Uterus (tissue), 2 donors: Measurements from ENCODE around the gene SLC44A1.

Source experiments
- POLR2A ChIP-seq, 2 donors: fragments of 450-650 bp; IDR thresholded peaks; one replicate each; pipeline ENCODE4 v1.6.1; 2016; ENCODE audit warnings: antibody characterized with exemption in 2 of 2, mild to moderate bottlenecking in 1 of 2, moderate library complexity in 1 of 2
- TF ChIP-seq, protein P1 (sequence below), 4 experiments: fragments of 200-600 bp in 2 of 4; fragments of 450-650 bp in 2 of 4; sonication (generic) in 2 of 4; IDR thresholded peaks; one replicate each; pipeline ENCODE4 v1.5.1; 2016 to 2019; ENCODE audit warnings: antibody characterized with exemption in 4 of 4, mild to moderate bottlenecking in 2 of 4, moderate library complexity in 1 of 4

DNA sequence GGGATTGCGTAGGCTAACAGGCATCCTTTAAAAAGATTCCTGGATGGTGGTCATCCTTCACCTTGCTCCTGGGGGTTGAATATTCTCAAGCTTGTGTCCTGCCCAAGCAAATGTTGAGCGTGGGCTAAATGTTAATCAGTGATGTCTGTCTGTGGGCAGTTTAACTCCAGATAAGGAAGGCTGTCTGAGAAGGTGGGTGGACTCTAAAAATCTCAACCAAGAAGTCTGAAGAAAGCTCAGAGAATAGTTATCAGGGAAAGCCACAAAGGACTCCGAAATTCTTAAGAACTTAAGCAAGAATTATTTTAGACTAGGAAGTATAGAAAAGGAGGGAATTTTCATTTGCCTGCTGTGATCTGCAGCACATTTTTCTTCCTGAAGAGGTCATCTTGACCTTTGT is 125.5 kb downstream of the SLC44A1 start:
- TF ChIP-seq, protein P1, sequence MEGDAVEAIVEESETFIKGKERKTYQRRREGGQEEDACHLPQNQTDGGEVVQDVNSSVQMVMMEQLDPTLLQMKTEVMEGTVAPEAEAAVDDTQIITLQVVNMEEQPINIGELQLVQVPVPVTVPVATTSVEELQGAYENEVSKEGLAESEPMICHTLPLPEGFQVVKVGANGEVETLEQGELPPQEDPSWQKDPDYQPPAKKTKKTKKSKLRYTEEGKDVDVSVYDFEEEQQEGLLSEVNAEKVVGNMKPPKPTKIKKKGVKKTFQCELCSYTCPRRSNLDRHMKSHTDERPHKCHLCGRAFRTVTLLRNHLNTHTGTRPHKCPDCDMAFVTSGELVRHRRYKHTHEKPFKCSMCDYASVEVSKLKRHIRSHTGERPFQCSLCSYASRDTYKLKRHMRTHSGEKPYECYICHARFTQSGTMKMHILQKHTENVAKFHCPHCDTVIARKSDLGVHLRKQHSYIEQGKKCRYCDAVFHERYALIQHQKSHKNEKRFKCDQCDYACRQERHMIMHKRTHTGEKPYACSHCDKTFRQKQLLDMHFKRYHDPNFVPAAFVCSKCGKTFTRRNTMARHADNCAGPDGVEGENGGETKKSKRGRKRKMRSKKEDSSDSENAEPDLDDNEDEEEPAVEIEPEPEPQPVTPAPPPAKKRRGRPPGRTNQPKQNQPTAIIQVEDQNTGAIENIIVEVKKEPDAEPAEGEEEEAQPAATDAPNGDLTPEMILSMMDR (IDR thresholded peaks at IDR 0.05), result no peak
- no peak for TF ChIP-seq POLR2A (IDR thresholded peaks at IDR 0.05)
